GM18868 (cell line): Measurements from ENCODE around the gene RAB1B.
"Not testable (repeated sequence)": the region's sequence is repeated elsewhere in the genome, so short reads cannot be mapped to it uniquely, and the experiment has no call there.

Experiments used
- ATAC-seq: cut with Tn5 transposase; IDR thresholded peaks from one replicate; pipeline ENCODE4 v1.9.1; 2021; ENCODE audit warnings: mild to moderate bottlenecking, moderate library complexity; ENCODE audit not compliant: unreplicated experiment

RAB1B gene

GRCh38 chr11:66294626-66295620 lies 26.5 kb downstream of the RAB1B start:
- ATAC-seq: no peak

GRCh38 chr11:66297610-66298009 lies 29.2 kb downstream of the RAB1B start:
- no peak for ATAC-seq

- ATAC-seq: no peak
Observed at GRCh38 chr11:66299186-66299585, 30.7 kb downstream of the RAB1B start.

- no peak for ATAC-seq
Observed at GRCh38 chr11:66302656-66303055, 34.2 kb downstream of the RAB1B start.

- ATAC-seq: no peak
Observed at GRCh38 chr11:66309475-66309874, 41.0 kb downstream of the RAB1B start.

- ATAC-seq: no peak
Observed at GRCh38 chr11:66310324-66310723, 41.9 kb downstream of the RAB1B start.

- not testable (repeated sequence) for ATAC-seq
Observed at GRCh38 chr11:66310803-66311440, 42.5 kb downstream of the RAB1B start.

- ATAC-seq: no peak
Observed at GRCh38 chr11:66311470-66311964, 43.1 kb downstream of the RAB1B start.

- peak; percentile 73 for ATAC-seq
Observed at GRCh38 chr11:66311965-66312548, 43.6 kb downstream of the RAB1B start.

GRCh38 chr11:66312549-66313320 lies 44.3 kb downstream of the RAB1B start:
- ATAC-seq: peak; percentile 40

- ATAC-seq: no peak
Observed at GRCh38 chr11:66313321-66314185, 45.1 kb downstream of the RAB1B start.

GRCh38 chr11:66314186-66314501 lies 45.7 kb downstream of the RAB1B start:
- ATAC-seq: no peak

GRCh38 chr11:66314561-66315497 lies 46.4 kb downstream of the RAB1B start:
- no peak for ATAC-seq

- no peak for ATAC-seq
Observed at GRCh38 chr11:66315498-66315885, 47.1 kb downstream of the RAB1B start.

- ATAC-seq: no peak
Observed at GRCh38 chr11:66315921-66316811, 47.7 kb downstream of the RAB1B start.

GRCh38 chr11:66316849-66317251 lies 48.4 kb downstream of the RAB1B start, which contains the start of gene CD248:
Gene CD248 (minus strand): TSS chr11:66317044. CDS start chr11:66317027, 17 bp downstream.
- ATAC-seq: no peak

- no peak for ATAC-seq
Observed at GRCh38 chr11:66317322-66317722, 48.9 kb downstream of the RAB1B start.
